Activated CD4-positive, alpha-beta memory T cell treated with anti-CD3 and anti-CD28 coated beads for 36 hours (primary cell): Measurements from ENCODE around the gene MYLK2. TPM values are rescaled to one million over a fixed set of nuclear protein-coding genes. Genes with fewer than 3 reads are reported as not detected.

ENCODE experiments used
- CTCF ChIA-PET: fragments of 350-600 bp; sonication (Branson Sonifier 250); formaldehyde crosslinking; loops from one replicate; lab custom pipeline; 2021; ENCODE audit warnings: antibody characterized with exemption, inconsistent platforms; lab: Charles Lee
- POLR2A ChIA-PET: fragments of 350-600 bp; sonication (Branson Sonifier 250); formaldehyde crosslinking; loops from one replicate; lab custom pipeline; 2021; ENCODE audit warnings: antibody characterized with exemption; lab: Charles Lee
- DNase-seq: peaks from one replicate; pipeline ENCODE4 v3.0.0-alpha.2; 2020
- H3K27ac Mint-ChIP-seq: one replicate; pipeline ENCODE4 v1.8.0; 2021; ENCODE audit warnings: mixed read lengths
- H3K27me3 Mint-ChIP-seq: one replicate; pipeline ENCODE4 v1.8.0; 2021; ENCODE audit warnings: mixed read lengths
- H3K36me3 Mint-ChIP-seq: one replicate; pipeline ENCODE4 v1.8.0; 2021; ENCODE audit warnings: mixed read lengths
- H3K4me1 Mint-ChIP-seq: one replicate; pipeline ENCODE4 v1.8.0; 2021; ENCODE audit warnings: low read depth, mixed read lengths
- H3K4me3 Mint-ChIP-seq: one replicate; pipeline ENCODE4 v1.8.0; 2021; ENCODE audit warnings: mild to moderate bottlenecking, mixed read lengths
- H3K9me3 Mint-ChIP-seq: one replicate; pipeline ENCODE4 v1.8.0; 2021; ENCODE audit warnings: mixed read lengths
- intact Hi-C: fragments of 100-400 bp; cut with micrococcal nuclease; formaldehyde crosslinking; loops from one replicate; pipeline ENCODE4 v1.15.1; 2023
- total RNA-seq, 2 experiments: library from RNA; stranded (reverse); gene quantifications; one replicate each; pipeline ENCODE4 v1.2.3, GENCODE V29; 2021

The MYLK2 gene
- total RNA-seq, 2 experiments from 2014 or later = 0.27 to 0.43 TPM

- intact Hi-C loops = no loop called here
- peak overlapping the region; percentile 58 for H3K4me3 Mint-ChIP-seq
- H3K27ac Mint-ChIP-seq = no peak overlapping the region
- peaks cover 28% of the 10 kb centered on the region for H3K27me3 Mint-ChIP-seq
- peaks cover 3% of the 10 kb centered on the region for H3K36me3 Mint-ChIP-seq
- H3K9me3 Mint-ChIP-seq = no peaks in the 10 kb centered on the region
- no peak for DNase-seq
- ChIA-PET CTCF (interaction anchor here (1.1 to 1.4 kb wide), 3 partner anchors 9 to 24 kb away, joined by 5 to 6 read pairs (median 5); no protein-coding TSS in a partner anchor), POLR2A (no interaction called here)
- H3K4me1 Mint-ChIP-seq = peaks cover 10% of the 10 kb centered on the region
Measured at GRCh38 chr20:31870726-31871617, 51.8 kb downstream of the MYLK2 start.

GRCh38 chr20:31871618-31871954 is 52.4 kb downstream of the MYLK2 start:
- no peak for DNase-seq
- CTCF ChIA-PET = interaction anchor here (1.1 to 1.4 kb wide), 3 partner anchors 8 to 25 kb away, joined by 5 to 6 read pairs (median 5); no protein-coding TSS in a partner anchor
- intact Hi-C loops = no loop called here

GRCh38 chr20:31872406-31872805 is 53.2 kb downstream of the MYLK2 start:
- Mint-ChIP-seq H3K4me1 (peaks cover 10% of the 10 kb centered on the region), H3K27ac (no peak overlapping the region), H3K4me3 (no peak overlapping the region), H3K27me3 (peaks cover 28% of the 10 kb centered on the region), H3K9me3 (no peaks in the 10 kb centered on the region), H3K36me3 (peaks cover 3% of the 10 kb centered on the region)
- CTCF ChIA-PET = interaction anchor here (1.1 to 1.4 kb wide), 2 partner anchors 20 to 26 kb away, joined by 3 to 5 read pairs; no protein-coding TSS in a partner anchor
- DNase-seq = no peak
- POLR2A ChIA-PET = no interaction called here
- intact Hi-C loops = no loop called here

More at GRCh38 chr20:31871618-31871954, 52.4 kb downstream of the MYLK2 start:
- H3K27ac Mint-ChIP-seq = no peak overlapping the region
- peaks cover 28% of the 10 kb centered on the region for H3K27me3 Mint-ChIP-seq
- no peak overlapping the region for H3K4me3 Mint-ChIP-seq
- POLR2A ChIA-PET = no interaction called here
- H3K36me3 Mint-ChIP-seq = peaks cover 3% of the 10 kb centered on the region
- H3K9me3 Mint-ChIP-seq = no peaks in the 10 kb centered on the region
- peaks cover 10% of the 10 kb centered on the region for H3K4me1 Mint-ChIP-seq

- no peak overlapping the region for H3K27ac Mint-ChIP-seq
- H3K4me1 Mint-ChIP-seq = peaks cover 12% of the 10 kb centered on the region
Measured at GRCh38 chr20:31875671-31876070, 56.5 kb downstream of the MYLK2 start.

GRCh38 chr20:31877684-31878083 is 58.5 kb downstream of the MYLK2 start:
- Mint-ChIP-seq H3K4me1 (peaks cover 9% of the 10 kb centered on the region), H3K27ac (no peak overlapping the region), H3K27me3 (no peaks in the 10 kb centered on the region), H3K9me3 (no peaks in the 10 kb centered on the region), H3K36me3 (no peaks in the 10 kb centered on the region), H3K4me3 (no peak overlapping the region)
- DNase-seq = no peak
- ChIA-PET POLR2A (interaction anchor here (0.6 kb wide), 1 partner anchor 141 kb away, joined by 3 read pairs; no protein-coding TSS in a partner anchor), CTCF (interaction anchor here (1.7 kb wide), 1 partner anchor 25 kb away, joined by 5 read pairs; no protein-coding TSS in a partner anchor)
- intact Hi-C loops = loop anchor here (1.0 kb wide), 1 partner anchor 8 kb away; no protein-coding TSS in a partner anchor

More at GRCh38 chr20:31875671-31876070, 56.5 kb downstream of the MYLK2 start:
- intact Hi-C loops = no loop called here
- no peak overlapping the region for H3K4me3 Mint-ChIP-seq
- ChIA-PET POLR2A (no interaction called here), CTCF (no interaction called here)
- DNase-seq = no peak
- H3K36me3 Mint-ChIP-seq = no peaks in the 10 kb centered on the region
- H3K27me3 Mint-ChIP-seq = peaks cover 12% of the 10 kb centered on the region
- no peaks in the 10 kb centered on the region for H3K9me3 Mint-ChIP-seq

GRCh38 chr20:31879143-31879987 is 60.2 kb downstream of the MYLK2 start:
- ChIA-PET POLR2A (no interaction called here), CTCF (interaction anchor here (1.1 to 2.3 kb wide), 4 partner anchors 8 to 73 kb away, joined by 5 to 12 read pairs (median 8); partner anchors contain the start of gene PDRG1)
- Mint-ChIP-seq H3K27me3 (no peaks in the 10 kb centered on the region), H3K4me1 (peaks cover 9% of the 10 kb centered on the region), H3K27ac (no peak overlapping the region), H3K36me3 (no peaks in the 10 kb centered on the region), H3K4me3 (peak overlapping the region; percentile 92), H3K9me3 (no peaks in the 10 kb centered on the region)
- DNase-seq = peak; percentile 86
- intact Hi-C loops = loop anchor here (1.0 kb wide), 1 partner anchor 73 kb away; the partner anchor contains the start of gene PDRG1

GRCh38 chr20:31881945-31882344 is 62.8 kb downstream of the MYLK2 start:
- DNase-seq = no peak
- ChIA-PET POLR2A (no interaction called here), CTCF (interaction anchor here (1.7 kb wide), 1 partner anchor 69 kb away, joined by 6 read pairs; the partner anchor contains the start of gene PDRG1)
- Mint-ChIP-seq H3K9me3 (no peaks in the 10 kb centered on the region), H3K4me1 (peaks cover 9% of the 10 kb centered on the region), H3K27ac (no peak overlapping the region), H3K27me3 (peaks cover 4% of the 10 kb centered on the region), H3K36me3 (no peaks in the 10 kb centered on the region), H3K4me3 (no peak overlapping the region)
- intact Hi-C loops = no loop called here

GRCh38 chr20:31883829-31884228 is 64.7 kb downstream of the MYLK2 start:
- H3K4me3 Mint-ChIP-seq = no peak overlapping the region
- DNase-seq = no peak
- no peaks in the 10 kb centered on the region for H3K9me3 Mint-ChIP-seq
- H3K27me3 Mint-ChIP-seq = peaks cover 5% of the 10 kb centered on the region
- CTCF ChIA-PET = no interaction called here
- intact Hi-C loops = no loop called here
- no peak overlapping the region for H3K27ac Mint-ChIP-seq
- POLR2A ChIA-PET = no interaction called here
- H3K4me1 Mint-ChIP-seq = peaks cover 9% of the 10 kb centered on the region
- H3K36me3 Mint-ChIP-seq = no peaks in the 10 kb centered on the region

Other genes starting within 250 kb of the MYLK2 start
- gene ID1, start 214.1 kb upstream of the MYLK2 start, total RNA-seq = 1 to 10 TPM in 1 of 2 experiments, under 1 TPM in 1; 0.90 to 1.3 TPM
- not detected for gene COX4I2, start 181.4 kb upstream of the MYLK2 start, total RNA-seq
- 100 to 1,000 TPM; 126 to 129 TPM for gene BCL2L1, start 96.5 kb upstream of the MYLK2 start, total RNA-seq
- 100 to 1,000 TPM; 149 TPM for gene TPX2, start 80.1 kb upstream of the MYLK2 start, total RNA-seq
- gene FOXS1, start 26.2 kb downstream of the MYLK2 start, total RNA-seq = not detected
- not detected for gene DUSP15, start 51.2 kb downstream of the MYLK2 start, total RNA-seq
- not detected for gene TTLL9, start 51.3 kb downstream of the MYLK2 start, total RNA-seq
- gene PDRG1, start 132.7 kb downstream of the MYLK2 start, total RNA-seq = 10 to 100 TPM; 12.1 to 13.2 TPM
- not detected for gene XKR7, start 148.8 kb downstream of the MYLK2 start, total RNA-seq
- not detected for gene CCM2L, start 191.1 kb downstream of the MYLK2 start, total RNA-seq
- gene HCK, start 232.9 kb downstream of the MYLK2 start, total RNA-seq = not detected